ENCODE data around the gene GEN1. TPM values are rescaled to one million over a fixed set of nuclear protein-coding genes. Genes with fewer than 3 reads are reported as not detected.

GEN1 gene
- total and polyA plus RNA-seq, 2 of the 13 experiments (the other 11 are each of a cell fraction or from before 2014, with no cell fraction given): 9.9 to 27.1 TPM

DNA sequence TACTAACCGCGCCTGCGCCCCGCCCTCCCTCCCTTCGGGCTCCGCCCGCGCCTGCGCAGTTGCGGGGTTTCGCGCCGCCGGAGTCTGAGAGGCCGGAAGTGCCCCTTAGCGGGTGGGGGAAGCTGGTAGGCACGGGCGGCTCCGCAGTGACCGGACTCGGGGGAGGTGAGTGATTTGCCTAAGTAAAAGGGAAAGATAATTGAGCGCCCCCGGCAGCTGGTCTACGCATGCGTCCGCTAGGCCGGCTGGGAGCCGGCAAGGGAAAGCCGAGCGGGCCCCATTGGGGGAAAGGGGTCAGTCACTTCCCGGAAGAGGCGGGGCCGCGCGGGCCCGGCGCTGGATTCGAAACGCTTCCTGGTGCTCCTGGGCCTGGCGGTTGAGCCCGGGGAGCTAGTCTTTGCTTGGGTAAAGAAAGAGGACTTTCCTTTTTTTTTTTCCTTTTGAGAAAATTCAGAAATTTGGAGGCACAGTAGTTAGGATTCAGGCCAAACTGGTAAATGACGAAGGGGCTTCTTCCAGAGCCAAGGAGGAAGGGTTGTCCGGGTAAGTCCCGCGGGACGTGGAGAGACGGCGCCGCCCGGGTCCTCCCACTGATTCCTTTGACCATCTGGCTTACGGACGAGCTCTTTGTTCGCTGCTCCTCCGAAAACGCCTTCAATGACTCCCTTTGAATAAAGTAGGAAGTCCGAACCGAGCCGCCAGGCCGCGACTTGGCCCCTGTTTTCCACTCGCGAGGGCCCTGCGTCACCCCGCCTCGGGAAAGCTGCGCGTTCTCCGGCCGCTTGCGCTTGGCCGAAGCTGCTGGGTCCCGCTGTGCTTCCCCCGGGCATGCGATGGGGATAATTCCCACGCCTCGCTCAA lies at the start of gene GEN1, which contains the start of gene SMC6 (continued):
- TF ChIP-seq, protein P1, sequence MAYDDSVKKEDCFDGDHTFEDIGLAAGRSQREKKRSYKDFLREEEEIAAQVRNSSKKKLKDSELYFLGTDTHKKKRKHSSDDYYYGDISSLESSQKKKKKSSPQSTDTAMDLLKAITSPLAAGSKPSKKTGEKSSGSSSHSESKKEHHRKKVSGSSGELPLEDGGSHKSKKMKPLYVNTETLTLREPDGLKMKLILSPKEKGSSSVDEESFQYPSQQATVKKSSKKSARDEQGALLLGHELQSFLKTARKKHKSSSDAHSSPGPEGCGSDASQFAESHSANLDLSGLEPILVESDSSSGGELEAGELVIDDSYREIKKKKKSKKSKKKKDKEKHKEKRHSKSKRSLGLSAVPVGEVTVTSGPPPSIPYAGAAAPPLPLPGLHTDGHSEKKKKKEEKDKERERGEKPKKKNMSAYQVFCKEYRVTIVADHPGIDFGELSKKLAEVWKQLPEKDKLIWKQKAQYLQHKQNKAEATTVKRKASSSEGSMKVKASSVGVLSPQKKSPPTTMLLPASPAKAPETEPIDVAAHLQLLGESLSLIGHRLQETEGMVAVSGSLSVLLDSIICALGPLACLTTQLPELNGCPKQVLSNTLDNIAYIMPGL (CRISPR knock-in tag; IDR thresholded peaks at IDR 0.05; ENCODE audit: borderline replicate concordance in 1 of 2, low read depth in 1 of 2): peak in 1 of 2 experiments; percentile 11; a peak in 2 of 4 replicates
- TF ChIP-seq, protein P2, sequence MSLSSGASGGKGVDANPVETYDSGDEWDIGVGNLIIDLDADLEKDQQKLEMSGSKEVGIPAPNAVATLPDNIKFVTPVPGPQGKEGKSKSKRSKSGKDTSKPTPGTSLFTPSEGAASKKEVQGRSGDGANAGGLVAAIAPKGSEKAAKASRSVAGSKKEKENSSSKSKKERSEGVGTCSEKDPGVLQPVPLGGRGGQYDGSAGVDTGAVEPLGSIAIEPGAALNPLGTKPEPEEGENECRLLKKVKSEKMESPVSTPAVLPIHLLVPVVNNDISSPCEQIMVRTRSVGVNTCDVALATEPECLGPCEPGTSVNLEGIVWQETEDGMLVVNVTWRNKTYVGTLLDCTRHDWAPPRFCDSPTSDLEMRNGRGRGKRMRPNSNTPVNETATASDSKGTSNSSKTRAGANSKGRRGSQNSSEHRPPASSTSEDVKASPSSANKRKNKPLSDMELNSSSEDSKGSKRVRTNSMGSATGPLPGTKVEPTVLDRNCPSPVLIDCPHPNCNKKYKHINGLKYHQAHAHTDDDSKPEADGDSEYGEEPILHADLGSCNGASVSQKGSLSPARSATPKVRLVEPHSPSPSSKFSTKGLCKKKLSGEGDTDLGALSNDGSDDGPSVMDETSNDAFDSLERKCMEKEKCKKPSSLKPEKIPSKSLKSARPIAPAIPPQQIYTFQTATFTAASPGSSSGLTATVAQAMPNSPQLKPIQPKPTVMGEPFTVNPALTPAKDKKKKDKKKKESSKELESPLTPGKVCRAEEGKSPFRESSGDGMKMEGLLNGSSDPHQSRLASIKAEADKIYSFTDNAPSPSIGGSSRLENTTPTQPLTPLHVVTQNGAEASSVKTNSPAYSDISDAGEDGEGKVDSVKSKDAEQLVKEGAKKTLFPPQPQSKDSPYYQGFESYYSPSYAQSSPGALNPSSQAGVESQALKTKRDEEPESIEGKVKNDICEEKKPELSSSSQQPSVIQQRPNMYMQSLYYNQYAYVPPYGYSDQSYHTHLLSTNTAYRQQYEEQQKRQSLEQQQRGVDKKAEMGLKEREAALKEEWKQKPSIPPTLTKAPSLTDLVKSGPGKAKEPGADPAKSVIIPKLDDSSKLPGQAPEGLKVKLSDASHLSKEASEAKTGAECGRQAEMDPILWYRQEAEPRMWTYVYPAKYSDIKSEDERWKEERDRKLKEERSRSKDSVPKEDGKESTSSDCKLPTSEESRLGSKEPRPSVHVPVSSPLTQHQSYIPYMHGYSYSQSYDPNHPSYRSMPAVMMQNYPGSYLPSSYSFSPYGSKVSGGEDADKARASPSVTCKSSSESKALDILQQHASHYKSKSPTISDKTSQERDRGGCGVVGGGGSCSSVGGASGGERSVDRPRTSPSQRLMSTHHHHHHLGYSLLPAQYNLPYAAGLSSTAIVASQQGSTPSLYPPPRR (CRISPR knock-in tag; IDR thresholded peaks at IDR 0.05; ENCODE audit: borderline replicate concordance): no peak
- TF ChIP-seq DPF2 (CRISPR knock-in tag; IDR thresholded peaks at IDR 0.05; ENCODE audit: borderline replicate concordance, low read depth): 0 out of 2 replicates have a peak, but pooled peaks have one; percentile 11
- TF ChIP-seq PHF20 (CRISPR knock-in tag; IDR thresholded peaks at IDR 0.05): peak; percentile 87; the same call in 1 of the 2 replicates
- no peak for TF ChIP-seq RCOR2 (CRISPR knock-in tag; IDR thresholded peaks at IDR 0.05)
- TF ChIP-seq ZNF430 (CRISPR knock-in tag; IDR thresholded peaks at IDR 0.05): no peak
- 0 out of 2 replicates have a peak, but pooled peaks have one; percentile 2 for TF ChIP-seq FOXO1 (CRISPR knock-in tag; IDR thresholded peaks at IDR 0.05)
- TF ChIP-seq HNRNPL (IDR thresholded peaks at IDR 0.05; ENCODE audit: low read depth, low read length): 0 out of 2 replicates have a peak, but pooled peaks have one; percentile 78
- no peak for TF ChIP-seq NONO (IDR thresholded peaks at IDR 0.05)
- TF ChIP-seq NONO (CRISPR knock-in tag; conservative IDR thresholded peaks at IDR 0.05): peak; percentile 39
- 0 out of 2 replicates have a peak, but pooled peaks have one; percentile 71 for TF ChIP-seq SP140L (CRISPR knock-in tag; IDR thresholded peaks at IDR 0.05; ENCODE audit: borderline replicate concordance)
- no peak for TF ChIP-seq ZNF674 (CRISPR knock-in tag; IDR thresholded peaks at IDR 0.05; ENCODE audit: low read depth)
- TF ChIP-seq, protein P3, sequence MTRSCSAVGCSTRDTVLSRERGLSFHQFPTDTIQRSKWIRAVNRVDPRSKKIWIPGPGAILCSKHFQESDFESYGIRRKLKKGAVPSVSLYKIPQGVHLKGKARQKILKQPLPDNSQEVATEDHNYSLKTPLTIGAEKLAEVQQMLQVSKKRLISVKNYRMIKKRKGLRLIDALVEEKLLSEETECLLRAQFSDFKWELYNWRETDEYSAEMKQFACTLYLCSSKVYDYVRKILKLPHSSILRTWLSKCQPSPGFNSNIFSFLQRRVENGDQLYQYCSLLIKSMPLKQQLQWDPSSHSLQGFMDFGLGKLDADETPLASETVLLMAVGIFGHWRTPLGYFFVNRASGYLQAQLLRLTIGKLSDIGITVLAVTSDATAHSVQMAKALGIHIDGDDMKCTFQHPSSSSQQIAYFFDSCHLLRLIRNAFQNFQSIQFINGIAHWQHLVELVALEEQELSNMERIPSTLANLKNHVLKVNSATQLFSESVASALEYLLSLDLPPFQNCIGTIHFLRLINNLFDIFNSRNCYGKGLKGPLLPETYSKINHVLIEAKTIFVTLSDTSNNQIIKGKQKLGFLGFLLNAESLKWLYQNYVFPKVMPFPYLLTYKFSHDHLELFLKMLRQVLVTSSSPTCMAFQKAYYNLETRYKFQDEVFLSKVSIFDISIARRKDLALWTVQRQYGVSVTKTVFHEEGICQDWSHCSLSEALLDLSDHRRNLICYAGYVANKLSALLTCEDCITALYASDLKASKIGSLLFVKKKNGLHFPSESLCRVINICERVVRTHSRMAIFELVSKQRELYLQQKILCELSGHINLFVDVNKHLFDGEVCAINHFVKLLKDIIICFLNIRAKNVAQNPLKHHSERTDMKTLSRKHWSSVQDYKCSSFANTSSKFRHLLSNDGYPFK (CRISPR knock-in tag; IDR thresholded peaks at IDR 0.05; ENCODE audit: borderline replicate concordance): peak; percentile 71; the same call in 1 of the 2 replicates
- TF ChIP-seq CENPT (CRISPR knock-in tag; IDR thresholded peaks at IDR 0.05; ENCODE audit: low read depth): no peak
- TF ChIP-seq, protein P4, sequence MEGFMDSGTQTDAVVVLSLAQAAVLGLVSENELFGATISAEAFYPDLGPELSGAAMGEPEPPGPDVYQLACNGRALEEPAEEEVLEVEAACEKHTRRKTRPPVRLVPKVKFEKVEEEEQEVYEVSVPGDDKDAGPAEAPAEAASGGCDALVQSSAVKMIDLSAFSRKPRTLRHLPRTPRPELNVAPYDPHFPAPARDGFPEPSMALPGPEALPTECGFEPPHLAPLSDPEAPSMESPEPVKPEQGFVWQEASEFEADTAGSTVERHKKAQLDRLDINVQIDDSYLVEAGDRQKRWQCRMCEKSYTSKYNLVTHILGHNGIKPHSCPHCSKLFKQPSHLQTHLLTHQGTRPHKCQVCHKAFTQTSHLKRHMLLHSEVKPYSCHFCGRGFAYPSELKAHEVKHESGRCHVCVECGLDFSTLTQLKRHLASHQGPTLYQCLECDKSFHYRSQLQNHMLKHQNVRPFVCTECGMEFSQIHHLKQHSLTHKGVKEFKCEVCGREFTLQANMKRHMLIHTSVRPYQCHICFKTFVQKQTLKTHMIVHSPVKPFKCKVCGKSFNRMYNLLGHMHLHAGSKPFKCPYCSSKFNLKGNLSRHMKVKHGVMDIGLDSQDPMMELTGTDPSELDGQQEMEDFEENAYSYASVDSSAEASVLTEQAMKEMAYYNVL (CRISPR knock-in tag; IDR thresholded peaks at IDR 0.05; ENCODE audit: borderline replicate concordance): no peak

Data from HepG2 (cell line).